DLD1 (cell line): ENCODE data around the gene RNLS.
"Not testable (repeated sequence)": the region's sequence is repeated elsewhere in the genome, so short reads cannot be mapped to it uniquely, and the experiment has no call there.

Source experiments
- in situ Hi-C: cut with HindIII; loops from 2 replicates; pipeline ENCODE4 v1.10.0; 2017; ENCODE audit warnings: low sequenced_read_pairs

The RNLS gene

DNA sequence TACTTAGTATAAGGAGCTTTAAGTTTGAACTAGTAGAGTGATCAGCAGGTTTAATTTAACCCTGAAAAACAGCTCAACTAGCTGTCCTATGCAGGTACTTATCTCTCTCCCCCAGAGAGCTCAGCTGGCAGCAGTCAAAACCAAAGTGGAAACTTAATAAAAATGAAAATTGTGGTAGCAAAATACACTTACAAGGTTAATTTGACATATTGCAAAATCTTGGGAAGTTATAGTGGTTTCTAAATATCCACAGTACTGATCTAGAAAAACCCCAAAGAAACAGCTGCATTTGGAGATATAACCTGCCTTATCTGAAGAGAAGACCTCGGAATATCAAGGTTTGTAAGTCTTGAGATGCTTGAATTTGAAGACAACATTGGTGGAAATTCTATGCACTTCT lies 269.2 kb downstream of the RNLS start:
- in situ Hi-C loops = no loop called here

DNA sequence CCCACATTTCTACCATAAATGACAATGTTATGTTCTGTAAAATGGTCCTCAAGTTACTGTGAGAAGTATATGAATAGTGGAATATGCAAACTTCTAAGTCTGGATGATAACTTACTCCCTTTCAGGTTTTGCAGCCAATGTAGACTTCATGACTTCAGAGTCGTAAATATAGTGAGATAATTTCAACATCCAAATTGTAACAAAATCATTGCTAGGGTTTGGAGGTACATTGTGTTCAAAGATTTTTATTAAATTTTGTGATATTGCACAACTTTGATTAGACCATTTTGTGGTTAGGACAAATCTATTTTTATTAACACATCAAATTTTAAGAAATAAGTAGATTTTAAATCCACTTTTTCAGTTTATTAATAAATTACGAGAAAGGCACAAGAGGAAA lies 270.3 kb downstream of the RNLS start:
- in situ Hi-C loops = no loop called here

DNA sequence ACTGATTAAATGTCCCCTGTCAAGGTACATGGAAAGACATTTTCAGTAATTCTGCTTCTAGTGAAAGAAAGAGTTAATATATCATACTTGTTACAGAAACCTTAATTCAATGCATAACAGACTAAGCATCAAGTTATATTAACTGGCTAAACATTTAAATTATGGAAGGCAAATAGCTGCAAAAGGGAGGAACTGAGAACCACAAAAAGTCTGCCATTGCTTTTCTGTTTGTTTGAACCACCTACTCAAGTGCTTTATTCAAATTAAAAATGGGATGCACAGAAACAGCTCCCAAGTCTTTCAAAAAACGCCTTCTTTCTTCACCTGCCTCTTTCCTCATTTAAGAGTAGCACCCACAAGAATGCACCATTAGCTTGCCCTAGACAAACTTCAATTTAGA lies 271.9 kb downstream of the RNLS start:
- in situ Hi-C loops = no loop called here

DNA sequence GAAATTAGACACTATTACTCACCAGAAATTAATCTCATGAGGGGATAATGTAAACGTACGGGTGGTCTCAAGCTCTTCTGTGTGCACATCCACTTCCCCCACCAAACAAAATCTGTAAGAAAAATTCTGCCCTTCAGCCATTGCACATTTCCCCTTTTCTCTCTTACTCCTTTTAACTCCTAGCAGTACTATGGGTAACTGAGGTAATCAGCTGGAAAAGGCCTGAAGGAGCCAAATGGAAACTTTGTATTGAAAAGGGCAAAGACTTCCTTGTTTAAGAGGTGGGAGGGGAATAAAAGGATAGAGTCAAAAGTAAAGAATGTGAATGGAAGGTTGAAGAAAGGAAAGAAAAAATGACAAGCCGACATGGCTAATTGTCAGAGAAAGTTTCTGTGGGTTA lies 273.8 kb downstream of the RNLS start:
- in situ Hi-C loops = no loop called here

DNA sequence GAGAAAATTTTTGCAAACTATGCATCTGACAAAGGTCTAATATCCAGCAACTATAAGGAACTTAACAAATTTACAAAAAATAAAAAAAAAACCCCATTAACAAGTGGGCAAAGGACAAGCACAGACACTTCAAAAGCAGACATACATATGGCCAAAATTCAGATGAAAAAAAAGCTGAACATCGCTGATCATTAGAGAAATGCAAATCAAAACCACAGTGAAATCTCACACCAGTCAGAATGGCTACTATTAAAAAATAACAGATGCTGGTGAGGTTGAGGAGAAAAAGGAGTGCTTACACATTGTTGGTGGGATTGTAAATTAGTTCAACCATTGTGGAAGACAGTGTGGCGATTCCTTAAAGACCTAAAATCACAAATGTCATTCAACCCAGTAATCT lies 274.8 kb downstream of the RNLS start:
- in situ Hi-C loops = not testable (repeated sequence)

DNA sequence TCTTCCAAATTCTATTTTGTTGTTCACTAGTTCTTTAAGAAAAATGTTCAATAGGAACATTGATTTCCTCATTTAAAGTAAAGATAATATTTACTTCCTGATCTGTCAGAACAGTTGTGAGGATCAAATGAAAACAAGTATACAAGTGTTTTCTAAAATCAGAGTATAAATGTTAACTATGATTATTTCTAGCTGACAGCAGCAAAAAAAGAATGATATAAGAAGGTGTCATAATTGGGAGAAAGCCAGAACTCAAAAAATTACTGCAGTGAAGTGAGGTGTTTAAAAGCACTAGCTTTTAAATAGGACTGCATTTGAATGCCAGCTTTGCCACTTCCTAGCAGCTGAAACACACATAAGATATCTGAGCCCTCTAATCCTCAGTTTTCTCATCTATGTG lies 283.3 kb downstream of the RNLS start:
- in situ Hi-C loops = no loop called here

DNA sequence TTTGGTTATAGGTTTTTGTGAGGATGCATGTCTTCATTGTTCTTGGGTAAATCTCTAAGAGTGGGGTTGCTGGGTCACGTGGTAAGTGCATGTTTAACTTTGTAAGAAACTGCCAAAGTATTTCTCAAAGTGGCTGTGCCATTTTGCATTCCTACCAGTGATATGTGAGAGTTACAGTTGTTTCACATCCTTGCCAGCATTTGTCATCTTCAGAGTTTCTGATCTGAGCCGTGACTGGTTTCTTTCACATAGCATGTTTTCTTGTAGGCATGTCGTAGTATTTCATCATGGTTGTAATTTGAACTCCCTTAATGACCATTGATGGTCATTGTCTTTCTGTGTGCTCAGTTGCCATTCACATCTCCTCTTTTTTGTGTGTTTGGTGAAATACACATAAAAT lies 286.0 kb downstream of the RNLS start:
- in situ Hi-C loops = no loop called here

DNA sequence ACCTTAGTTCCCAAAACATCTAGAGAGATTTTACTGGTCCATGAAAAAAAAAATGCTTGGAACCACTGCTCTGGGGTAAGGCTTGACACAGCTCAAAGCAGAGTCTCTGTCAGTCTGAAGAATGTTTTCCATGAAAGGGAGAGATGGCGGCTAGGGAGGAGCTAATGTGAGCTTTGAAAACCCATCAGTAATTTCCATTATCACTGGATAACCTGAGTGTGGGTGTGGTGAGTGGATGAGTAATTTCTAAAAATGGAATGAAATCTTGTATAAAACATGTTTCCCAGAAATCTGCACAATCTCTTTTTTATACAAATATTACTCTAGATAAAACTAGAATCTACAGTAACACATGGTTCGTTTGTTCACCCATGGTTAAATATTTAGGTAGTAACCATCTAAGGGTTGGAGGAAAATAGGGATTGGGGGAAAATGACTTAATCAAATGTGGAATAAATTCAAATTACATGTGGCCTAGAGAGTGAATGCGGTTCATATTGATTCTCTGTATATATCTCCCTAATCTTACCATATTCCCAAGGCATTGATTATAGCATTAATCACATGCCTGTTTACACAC lies 289.4 kb downstream of the RNLS start:
- in situ Hi-C loops = no loop called here

DNA sequence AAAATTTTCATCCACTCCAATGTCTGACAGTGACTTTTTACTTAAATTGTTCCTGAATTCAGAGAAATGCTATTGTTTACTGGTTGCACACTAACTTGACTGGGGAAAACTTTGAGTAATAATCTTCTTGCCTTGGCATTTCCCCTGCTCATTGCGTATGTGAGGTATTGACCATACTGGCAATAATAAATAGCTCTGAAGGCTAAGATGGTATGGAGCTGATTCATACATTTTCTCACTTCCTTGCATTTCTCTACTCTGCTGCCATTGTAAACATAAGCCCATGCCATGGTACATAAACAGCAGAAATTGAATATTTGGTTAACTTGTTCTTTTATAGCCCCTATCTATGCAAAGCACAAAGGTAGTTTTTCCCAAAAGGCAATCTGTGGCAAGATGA lies 290.0 kb downstream of the RNLS start:
- in situ Hi-C loops = no loop called here

DNA sequence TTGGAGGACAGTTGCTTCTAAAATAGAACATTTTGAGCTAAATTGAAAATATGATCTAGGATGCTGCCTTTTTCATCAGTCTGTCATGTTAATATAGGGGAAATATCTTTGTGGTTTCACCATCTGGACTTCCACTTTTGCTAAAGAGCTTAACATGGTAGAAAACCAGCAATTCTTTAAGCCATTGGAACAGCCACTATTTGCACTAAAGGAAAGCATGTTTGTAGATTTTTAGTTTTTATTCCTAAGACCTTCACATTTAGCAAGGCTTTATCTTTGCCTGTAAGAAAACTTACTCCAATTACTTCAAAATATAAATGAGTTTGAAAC lies 291.0 kb downstream of the RNLS start:
- in situ Hi-C loops = no loop called here

DNA sequence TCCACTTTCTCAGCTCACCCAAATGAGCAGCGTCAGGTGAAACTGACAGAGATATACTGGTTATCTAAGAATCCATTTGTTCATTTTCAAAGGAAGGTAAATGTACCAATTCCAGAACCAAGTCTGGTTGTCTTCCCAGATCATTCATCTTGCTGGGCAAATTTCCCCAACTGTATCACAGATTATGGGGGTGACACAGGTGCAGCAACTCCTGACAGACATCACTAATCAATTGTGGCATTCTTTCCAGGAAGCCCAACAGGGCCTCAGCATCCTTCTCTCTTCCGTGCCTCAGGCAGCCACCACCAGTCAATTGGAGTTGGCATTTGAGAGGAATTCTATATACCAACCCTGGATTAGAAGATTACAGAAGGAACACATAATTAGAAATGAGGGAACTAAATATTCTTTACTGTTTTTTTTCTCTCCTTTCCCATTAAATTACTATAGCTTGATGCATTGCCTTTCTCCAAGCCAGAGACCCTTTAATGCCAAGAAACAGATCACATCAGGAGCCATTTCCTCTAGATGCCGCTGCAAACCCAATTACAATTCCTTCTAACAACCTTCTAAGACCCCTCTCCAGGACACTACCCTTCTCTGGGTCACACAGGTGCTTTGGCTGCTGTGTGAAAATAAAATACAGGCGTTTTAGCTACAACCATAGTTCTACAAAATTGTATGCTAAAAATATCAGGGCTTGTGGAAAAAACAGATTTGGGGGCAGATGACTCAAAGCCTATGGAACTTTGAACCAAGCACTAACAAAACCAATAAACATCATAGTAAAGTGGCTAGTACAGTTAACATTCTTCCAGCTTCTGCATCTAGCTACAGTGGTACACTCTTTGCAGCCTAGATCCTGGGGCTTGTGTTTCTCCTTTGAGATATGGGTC lies 291.6 kb downstream of the RNLS start:
- in situ Hi-C loops = no loop called here

DNA sequence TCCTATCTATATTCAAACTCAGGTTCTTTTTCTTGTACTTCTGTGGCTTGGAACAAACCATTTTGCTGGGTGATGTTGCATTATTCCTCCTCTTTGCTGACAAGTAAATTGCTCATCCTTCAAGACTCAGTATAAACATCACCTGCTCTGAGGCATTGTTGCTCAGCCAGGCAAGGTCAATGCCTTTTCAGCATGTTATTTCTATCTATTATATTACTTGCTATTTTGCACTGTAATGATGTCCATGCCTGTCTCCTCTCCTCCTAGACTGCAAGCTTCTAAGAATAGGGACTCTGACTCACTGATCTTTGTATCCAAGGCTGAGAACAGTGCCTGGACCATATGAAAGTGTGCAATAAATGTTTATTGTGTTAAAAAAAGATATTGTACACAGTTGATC lies 293.8 kb downstream of the RNLS start:
- in situ Hi-C loops = no loop called here

DNA sequence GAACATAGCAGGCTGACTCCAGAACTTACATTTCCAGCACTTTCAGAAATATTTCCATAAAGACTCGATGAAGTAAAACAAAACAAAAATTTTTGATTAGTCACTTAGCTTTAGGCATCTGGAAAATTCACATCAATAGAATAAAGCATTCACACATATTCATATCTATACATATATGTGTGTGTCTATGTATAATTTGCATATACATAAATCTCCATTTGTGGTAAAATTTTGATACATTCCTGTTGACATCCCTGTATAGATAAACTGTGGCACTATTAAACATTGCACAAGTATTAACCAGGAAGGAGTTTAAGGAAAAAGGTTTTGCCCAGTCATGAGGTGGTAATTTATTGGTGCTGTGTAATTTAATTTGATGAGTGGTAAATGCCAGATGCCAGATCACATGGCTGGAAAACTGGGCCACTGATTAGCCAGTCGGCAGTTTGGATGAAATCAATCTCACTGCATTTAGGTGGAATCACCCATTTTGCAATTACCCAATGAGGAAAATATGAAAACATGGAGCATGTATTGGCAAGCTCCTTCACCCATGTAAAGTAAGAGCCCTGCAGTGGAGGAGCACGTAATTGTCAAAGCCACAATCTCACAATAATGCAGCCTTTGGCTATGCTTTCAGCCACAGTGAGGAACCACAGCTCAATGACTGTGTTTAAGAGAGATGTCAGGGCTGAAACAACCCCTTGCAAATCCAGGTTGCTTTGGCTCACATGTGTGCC lies 294.6 kb downstream of the RNLS start:
- in situ Hi-C loops = no loop called here

DNA sequence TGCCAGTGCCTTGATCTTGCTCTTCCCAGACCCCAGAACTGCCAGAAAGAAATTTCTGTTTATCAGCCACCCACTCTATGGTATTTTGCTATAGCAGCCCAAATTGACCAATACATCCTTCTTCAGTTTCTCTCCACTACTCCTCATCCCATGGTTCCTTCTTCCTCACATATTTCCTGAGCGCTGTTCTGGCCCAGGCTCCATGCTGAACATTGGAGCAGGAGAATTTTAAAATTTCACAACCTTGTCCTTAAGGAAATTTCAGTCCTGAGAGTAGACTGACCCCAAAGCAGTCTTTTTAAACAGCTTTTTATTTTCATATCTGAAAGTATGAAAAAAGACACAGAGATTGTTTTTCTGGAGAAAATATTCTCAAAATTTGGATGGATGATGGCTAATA lies 297.1 kb downstream of the RNLS start:
- in situ Hi-C loops = no loop called here

DNA sequence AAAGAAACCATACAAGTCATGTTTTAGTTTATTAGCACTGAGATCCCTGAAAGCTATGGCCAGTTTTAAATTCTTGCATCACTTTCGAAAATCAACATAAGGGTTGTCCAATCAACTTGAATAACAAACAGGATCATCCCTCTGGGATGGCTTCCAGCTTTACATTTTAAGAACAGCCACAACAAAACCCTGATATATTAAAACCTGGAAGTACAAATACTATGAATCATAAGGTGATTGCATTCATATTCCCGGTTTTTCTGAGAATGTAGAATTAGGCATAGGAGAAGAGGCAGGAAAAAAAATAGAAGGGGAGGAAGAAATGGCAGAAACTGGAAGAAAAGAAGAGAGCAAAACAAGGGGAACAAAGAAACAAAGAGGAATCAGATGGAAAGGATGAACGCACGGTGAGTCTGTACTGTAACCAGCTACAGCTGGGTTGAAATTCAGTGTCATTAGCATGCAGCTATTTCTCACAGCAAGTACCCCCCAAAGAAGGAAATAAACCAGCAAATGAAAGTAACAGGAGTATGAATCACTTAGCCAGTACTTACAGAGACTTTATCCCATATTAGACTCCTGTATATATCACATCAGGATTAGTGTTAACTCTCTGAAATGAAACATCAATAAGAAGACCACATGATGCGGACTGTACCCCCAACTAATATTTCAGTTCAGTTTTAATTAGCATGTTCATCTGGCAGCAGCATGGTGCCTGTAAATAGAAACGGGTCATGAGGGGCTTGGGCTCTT lies 301.3 kb downstream of the RNLS start:
- in situ Hi-C loops = no loop called here

DNA sequence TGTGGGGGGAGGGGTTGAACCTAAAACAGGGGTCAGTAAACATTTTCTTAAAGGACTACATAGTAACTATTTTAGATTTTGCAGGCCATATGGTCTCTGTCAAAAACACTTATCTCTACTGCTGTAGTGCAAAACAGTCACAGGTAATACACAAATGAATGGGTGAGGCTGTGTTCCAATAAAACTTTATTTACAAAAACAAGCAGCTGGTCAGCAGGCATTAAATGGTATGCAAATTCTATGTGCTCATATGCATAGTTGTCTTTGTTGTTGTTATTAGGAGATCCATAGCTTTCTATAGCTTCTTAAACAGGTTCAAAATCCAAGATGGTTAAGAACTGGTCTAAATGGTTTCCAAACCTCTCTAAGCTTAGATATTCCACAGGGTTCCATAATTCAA lies 302.6 kb downstream of the RNLS start:
- in situ Hi-C loops = no loop called here

DNA sequence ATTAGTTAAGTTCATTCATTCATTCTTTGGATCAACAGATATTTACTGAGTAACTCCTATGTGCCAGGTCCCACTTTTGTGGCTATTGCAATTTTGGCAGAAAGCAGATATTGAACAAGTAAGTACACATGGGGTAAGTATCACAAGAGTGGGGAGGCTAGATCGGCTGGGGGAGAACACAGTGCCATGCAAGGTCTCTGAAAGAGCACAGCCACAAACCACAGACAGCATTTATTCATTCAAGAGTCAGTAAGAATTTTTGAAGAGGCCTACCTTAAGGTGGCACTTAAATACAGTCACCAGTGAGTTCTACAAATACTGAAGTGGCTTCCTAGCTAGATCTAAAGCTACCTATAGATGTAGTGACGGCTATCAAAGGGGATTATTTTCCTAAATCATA lies 304.2 kb downstream of the RNLS start:
- in situ Hi-C loops = no loop called here

DNA sequence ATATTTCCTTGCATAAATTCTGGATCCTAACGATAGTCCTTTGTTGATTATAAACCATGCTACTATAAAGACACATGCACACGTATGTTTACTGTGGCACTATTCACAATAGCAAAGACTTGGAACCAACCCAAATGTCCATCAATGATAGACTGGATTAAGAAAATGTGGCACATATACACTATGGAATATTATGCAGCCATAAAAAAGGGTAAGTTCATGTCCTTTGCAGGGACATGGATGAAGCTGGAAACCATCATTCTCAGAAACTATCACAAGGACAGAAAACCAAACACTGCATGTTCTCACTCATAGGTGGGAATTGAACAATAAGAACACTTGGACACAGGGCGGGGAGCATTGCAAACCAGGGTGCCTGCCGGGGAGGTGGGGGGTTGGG lies 306.2 kb downstream of the RNLS start:
- in situ Hi-C loops = not testable (repeated sequence)

DNA sequence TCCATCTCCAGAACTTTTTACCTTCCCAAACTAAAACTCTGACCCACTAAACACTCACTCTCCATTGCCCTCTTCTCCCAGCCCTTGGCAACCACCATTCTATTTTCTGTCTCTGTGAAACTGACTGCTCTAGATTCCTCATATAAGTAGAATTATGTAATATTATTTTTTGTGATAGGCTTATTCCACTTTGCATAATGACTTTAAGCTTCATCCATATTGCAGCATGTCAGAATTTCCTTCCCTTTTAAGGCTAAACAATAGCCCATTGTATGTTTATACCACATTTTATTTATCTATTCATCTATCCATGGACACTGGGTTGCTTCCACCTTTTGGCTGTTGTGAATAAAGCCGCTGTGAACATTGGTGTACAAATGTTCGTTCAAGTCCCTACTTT lies 308.8 kb downstream of the RNLS start:
- in situ Hi-C loops = no loop called here

DNA sequence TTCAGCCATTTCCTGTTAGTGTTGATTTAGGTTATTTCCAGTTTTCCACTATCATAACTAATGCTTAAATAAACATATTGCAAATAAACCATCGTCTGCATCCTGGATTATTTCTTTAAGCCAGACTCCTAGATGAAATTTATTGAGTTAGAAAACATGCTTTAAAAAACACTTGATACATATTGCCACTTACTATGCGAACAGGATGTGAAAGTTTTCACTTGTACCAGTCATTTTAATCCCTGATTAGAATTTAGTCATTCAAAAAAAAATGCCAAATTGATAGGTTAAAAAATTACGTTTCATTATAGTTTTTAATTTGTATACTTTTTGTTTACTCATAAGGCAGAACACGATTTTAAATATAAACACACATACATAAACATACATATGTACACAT lies 309.6 kb downstream of the RNLS start:
- in situ Hi-C loops = no loop called here

DNA sequence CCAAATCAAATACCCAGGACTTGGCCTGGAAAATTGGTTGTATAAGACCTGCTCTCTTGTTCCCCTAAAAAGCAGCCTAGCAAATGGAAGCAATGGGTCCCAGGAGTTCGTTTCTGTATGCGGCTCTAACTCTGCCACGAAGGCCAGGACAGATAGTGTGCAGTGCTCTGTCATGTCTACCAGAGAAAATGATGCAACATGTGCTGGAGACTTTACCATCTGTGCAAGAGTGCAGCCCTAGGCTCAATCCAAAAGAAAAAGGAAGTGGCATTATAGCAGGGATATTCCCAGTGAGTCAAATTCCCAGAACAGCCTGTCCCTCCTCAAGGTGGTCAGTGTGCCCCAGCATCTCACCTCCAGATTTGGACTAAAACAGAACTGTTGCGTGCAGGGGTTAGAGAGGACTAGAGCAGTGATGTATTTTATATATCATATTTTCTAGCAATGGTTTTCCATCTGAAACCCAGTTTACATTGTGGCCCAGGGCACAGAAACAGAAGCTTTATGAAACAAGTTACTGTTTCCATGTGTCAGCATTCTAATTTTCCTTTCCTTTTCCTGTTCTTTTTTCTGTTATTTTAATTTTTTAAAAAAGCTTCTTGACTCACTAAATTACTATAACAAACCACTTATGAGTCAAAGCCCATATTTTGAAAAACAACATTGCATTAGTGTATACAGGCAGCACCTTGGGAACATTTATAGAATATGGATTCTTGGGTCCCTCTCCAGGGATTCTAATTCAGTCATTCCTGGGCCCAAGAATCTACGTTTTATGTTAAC lies 311.2 kb downstream of the RNLS start:
- in situ Hi-C loops = no loop called here
